Coronary artery (tissue), 2 donors: ENCODE results near the gene SH2D2A.

Experiments
- DNase-seq: peaks from one replicate; pipeline ENCODE4 v3.0.0-alpha.2; 2017; ENCODE audit warnings: low spot score
- H3K27ac ChIP-seq, 2 donors: fragments of 200-600 bp; sonication (generic); one replicate each; pipeline ENCODE4 v1.5.1; 2016 to 2019
- H3K4me3 ChIP-seq: fragments of 200-600 bp; sonication (generic); 2 replicates; pipeline ENCODE4 v1.5.1; 2016; ENCODE audit warnings: mild to moderate bottlenecking, moderate library complexity
- CTCF ChIP-seq: fragments of 200-600 bp; sonication (generic); IDR thresholded peaks from one replicate; pipeline ENCODE4 v1.5.1; 2019; ENCODE audit warnings: antibody characterized with exemption

The SH2D2A gene

GRCh38 chr1:156836892-156837291 is 20.2 kb upstream of the SH2D2A start:
- Histone ChIP-seq H3K4me3 (no peak overlapping the region), H3K27ac (no peak overlapping the region)
- TF ChIP-seq CTCF = no peak
- DNase-seq = no peak

GRCh38 chr1:156836041-156836654 is 19.5 kb upstream of the SH2D2A start:
- DNase-seq = no peak
- Histone ChIP-seq H3K27ac (no peak overlapping the region), H3K4me3 (no peak overlapping the region)
- TF ChIP-seq CTCF = no peak

GRCh38 chr1:156834322-156834721 is 17.7 kb upstream of the SH2D2A start:
- H3K4me3 ChIP-seq = no peak overlapping the region
- no peak for TF ChIP-seq CTCF
- DNase-seq = no peak
- H3K27ac ChIP-seq = no peak overlapping the region

- H3K4me3 ChIP-seq = no peak overlapping the region
These were observed 17.0 kb upstream of the SH2D2A start for GRCh38 chr1:156833603-156834002.

GRCh38 chr1:156832434-156832833 is 15.8 kb upstream of the SH2D2A start:
- no peak overlapping the region for H3K27ac ChIP-seq
- DNase-seq = no peak
- H3K4me3 ChIP-seq = no peak overlapping the region
- TF ChIP-seq CTCF = no peak

More at GRCh38 chr1:156833603-156834002, 17.0 kb upstream of the SH2D2A start:
- TF ChIP-seq CTCF = no peak
- no peak overlapping the region for H3K27ac ChIP-seq
- no peak for DNase-seq

GRCh38 chr1:156828400-156829124 is 11.9 kb upstream of the SH2D2A start:
- TF ChIP-seq CTCF = no peak
- Histone ChIP-seq H3K4me3 (no peak overlapping the region), H3K27ac (no peak overlapping the region)
- DNase-seq = no peak

GRCh38 chr1:156826630-156827029 is 10.0 kb upstream of the SH2D2A start:
- no peak for DNase-seq
- TF ChIP-seq CTCF = no peak
- Histone ChIP-seq H3K27ac (no peak overlapping the region), H3K4me3 (no peak overlapping the region)
